Fibroblast of mammary gland (primary cell): ENCODE results near the gene IFNA13.
A peak's percentile ranks its signal among the peaks of the same experiment; 100 is the strongest.

Source experiments
- DNase-seq: peaks from one replicate; pipeline ENCODE4 v3.0.0-alpha.2; 2010; ENCODE audit warnings: low read depth
- H3K4me3 ChIP-seq: 2 replicates; pipeline ENCODE4 v1.5.1; 2011; ENCODE audit warnings: low read depth, mild to moderate bottlenecking, low read length, moderate library complexity; ENCODE audit not compliant: control insufficient read depth
- TF ChIP-seq, protein P1 (sequence below): conservative IDR thresholded peaks from 2 replicates; pipeline ENCODE4 v1.5.1; 2011; ENCODE audit warnings: low read depth, low read length, inconsistent platforms; ENCODE audit not compliant: control insufficient read depth, insufficient read depth

IFNA13 gene

GRCh38 chr9:21367957-21368356 is at the start of gene IFNA13:
IFNA13 (minus strand) TSS chr9:21368057; CDS start chr9:21368010, 47 bp downstream.
- no peak for DNase-seq
- TF ChIP-seq, protein P1, sequence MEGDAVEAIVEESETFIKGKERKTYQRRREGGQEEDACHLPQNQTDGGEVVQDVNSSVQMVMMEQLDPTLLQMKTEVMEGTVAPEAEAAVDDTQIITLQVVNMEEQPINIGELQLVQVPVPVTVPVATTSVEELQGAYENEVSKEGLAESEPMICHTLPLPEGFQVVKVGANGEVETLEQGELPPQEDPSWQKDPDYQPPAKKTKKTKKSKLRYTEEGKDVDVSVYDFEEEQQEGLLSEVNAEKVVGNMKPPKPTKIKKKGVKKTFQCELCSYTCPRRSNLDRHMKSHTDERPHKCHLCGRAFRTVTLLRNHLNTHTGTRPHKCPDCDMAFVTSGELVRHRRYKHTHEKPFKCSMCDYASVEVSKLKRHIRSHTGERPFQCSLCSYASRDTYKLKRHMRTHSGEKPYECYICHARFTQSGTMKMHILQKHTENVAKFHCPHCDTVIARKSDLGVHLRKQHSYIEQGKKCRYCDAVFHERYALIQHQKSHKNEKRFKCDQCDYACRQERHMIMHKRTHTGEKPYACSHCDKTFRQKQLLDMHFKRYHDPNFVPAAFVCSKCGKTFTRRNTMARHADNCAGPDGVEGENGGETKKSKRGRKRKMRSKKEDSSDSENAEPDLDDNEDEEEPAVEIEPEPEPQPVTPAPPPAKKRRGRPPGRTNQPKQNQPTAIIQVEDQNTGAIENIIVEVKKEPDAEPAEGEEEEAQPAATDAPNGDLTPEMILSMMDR, result no peak
- no peak within 1 kb of the TSS for H3K4me3 ChIP-seq

DNA sequence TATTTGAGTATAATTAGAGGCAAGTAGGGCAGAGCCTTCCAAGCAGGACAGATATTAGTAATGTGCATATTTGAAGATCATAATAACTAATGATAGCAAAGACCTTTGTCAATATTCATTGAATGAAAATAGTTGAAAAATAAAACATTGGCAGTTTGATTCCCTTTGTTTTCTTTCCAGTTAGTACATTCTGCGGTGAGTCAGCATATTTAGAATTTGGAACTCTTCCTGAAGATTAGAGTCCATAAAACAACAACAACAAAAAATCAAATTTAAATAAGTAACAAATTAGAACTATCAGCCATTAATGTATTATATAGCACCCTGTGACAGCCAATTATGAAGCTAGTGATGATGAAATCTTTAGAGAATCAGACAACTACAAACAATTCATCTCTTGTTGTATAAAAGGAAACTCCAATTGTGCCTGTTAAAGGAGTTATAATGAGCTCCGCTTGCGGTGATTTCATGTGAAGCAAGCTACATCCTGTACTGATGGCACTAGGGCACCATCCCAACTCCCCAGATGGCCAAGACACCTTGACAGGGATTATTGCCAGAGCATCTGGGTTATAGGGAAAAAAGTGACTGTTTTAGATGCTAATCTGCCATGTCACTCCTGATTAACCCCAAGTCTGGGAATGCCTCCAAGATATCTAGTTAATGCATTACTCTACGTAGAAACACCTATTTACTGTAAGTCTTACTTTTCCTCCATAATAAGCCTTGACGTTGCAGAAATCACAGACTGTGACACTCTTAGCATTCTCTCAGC is 47.8 kb upstream of the IFNA13 start:
- peak; percentile 38 for DNase-seq
- TF ChIP-seq, protein P1, result no peak
- no peak overlapping the region for H3K4me3 ChIP-seq

DNA sequence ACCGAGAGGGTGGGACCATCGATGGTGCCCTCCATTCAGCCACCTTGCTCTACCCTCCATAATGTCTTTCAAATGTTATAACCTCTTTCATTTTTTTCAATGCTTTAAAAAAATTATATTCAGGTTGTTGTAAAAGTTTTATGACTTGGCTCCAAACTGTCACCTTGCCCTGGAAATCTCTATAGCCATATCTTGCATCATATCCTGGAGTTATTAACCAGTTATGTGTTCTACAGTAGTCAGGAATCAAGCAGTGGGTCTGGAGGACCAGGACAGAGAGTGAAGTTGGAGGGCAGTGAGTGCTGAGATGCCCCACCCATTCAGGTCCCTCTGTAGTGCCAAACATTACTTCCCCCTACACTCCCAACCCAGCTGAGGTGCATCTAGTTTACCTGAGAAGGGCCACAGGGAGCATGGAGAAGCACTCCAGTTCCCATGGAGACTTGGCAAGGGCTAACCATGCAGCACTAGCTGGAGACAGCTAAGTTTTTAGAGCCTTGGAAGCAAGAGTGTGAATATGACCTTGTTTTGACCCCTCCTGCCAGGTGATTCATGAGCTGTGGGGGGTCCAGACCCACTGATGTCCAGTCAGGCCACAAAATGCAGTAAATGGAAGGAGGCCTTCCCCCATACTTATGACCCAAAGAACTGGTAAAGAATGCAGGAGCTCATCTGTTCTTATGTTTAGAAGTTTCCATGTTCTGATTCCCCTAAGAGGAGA is 46.5 kb upstream of the IFNA13 start:
- DNase-seq, result no peak
- TF ChIP-seq, protein P1, result no peak
- H3K4me3 ChIP-seq, result no peak overlapping the region

GRCh38 chr9:21413624-21414023 is 45.8 kb upstream of the IFNA13 start:
- TF ChIP-seq, protein P1, result peak; percentile 33
- H3K4me3 ChIP-seq, result no peak overlapping the region
- no peak for DNase-seq

DNA sequence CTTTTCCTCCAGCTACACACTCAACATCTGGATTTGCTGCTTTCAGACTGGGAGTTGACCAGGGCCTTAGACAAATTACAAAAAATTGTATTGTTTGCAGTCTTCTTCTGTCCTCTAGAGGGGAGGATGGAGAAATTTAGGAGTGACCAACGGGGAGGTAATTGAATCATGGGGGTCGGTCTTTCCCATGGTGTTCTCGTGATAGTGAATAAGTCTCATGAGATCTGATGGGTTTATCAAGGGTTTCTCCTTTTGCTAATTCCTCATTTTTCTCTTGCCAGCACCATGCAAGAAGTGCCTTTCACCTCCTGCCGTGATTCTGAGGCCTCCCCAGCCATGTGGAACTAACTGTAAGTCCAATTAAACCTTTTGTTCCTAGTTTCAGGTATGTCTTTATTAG is 45.3 kb upstream of the IFNA13 start:
- TF ChIP-seq, protein P1, result no peak
- DNase-seq, result no peak
- no peak overlapping the region for H3K4me3 ChIP-seq

- no peak for DNase-seq
- TF ChIP-seq, protein P1, result no peak
- H3K4me3 ChIP-seq, result no peak overlapping the region
These were observed 44.2 kb upstream of the IFNA13 start for GRCh38 chr9:21412107-21412506.

GRCh38 chr9:21408817-21409216 is 41.0 kb upstream of the IFNA13 start, which contains the start of gene IFNA8:
IFNA8 (plus strand) TSS chr9:21409117; CDS start chr9:21409177, 60 bp downstream.
- DNase-seq, result no peak
- TF ChIP-seq, protein P1, result no peak
- no peak within 1 kb of the TSS for H3K4me3 ChIP-seq
